HepG2 (cell line): ENCODE measurements around the gene DNM1L.

Experiments used
- BRCA1 ChIP-seq: sonication (generic); formaldehyde crosslinking; IDR thresholded peaks from 2 replicates; pipeline ENCODE4 v1.4.0; 2020; ENCODE audit warnings: missing genetic modification reagents
- DZIP1 ChIP-seq: sonication (generic); formaldehyde crosslinking; IDR thresholded peaks from 2 replicates; pipeline ENCODE4 v1.5.0; 2020; ENCODE audit warnings: mild to moderate bottlenecking, missing genetic modification reagents
- FOXM1 ChIP-seq: sonication (generic); formaldehyde crosslinking; IDR thresholded peaks from 2 replicates; pipeline ENCODE4 v1.5.0; 2020; ENCODE audit warnings: missing genetic modification reagents
- HMG20B ChIP-seq: conservative IDR thresholded peaks from 2 replicates; pipeline ENCODE4 v1.6.1; 2016; ENCODE audit warnings: missing genetic modification reagents, missing compliant biosample characterization
- NONO ChIP-seq, 2 experiments: fragments of 450-650 bp in 1 of 2; sonication (generic) in 1 of 2; formaldehyde crosslinking in 1 of 2; IDR thresholded peaks in 1 of 2; conservative IDR thresholded peaks in 1 of 2; 2 replicates each; pipeline versions ENCODE4 v1.6.1 to v1.8.0; 2017 to 2022; ENCODE audit warnings: mild to moderate bottlenecking in 1 of 2, missing genetic modification reagents in 1 of 2, moderate library complexity in 1 of 2
- ZNF224 ChIP-seq: sonication (generic); formaldehyde crosslinking; IDR thresholded peaks from 2 replicates; pipeline ENCODE4 v1.5.0; 2020; ENCODE audit warnings: mild to moderate bottlenecking, missing genetic modification reagents
- ZNF576 ChIP-seq: sonication (generic); formaldehyde crosslinking; IDR thresholded peaks from 2 replicates; pipeline ENCODE4 v1.4.0; 2020; ENCODE audit warnings: mild to moderate bottlenecking, missing genetic modification reagents

GRCh38 chr12:32669584-32669983 lies 9.5 kb upstream of the DNM1L start:
- TF ChIP-seq ZNF224: no peak
- TF ChIP-seq HMG20B (CRISPR knock-in tag): no peak
- TF ChIP-seq NONO (IDR thresholded peaks at IDR 0.05): no peak
- no peak for TF ChIP-seq NONO (CRISPR knock-in tag; conservative IDR thresholded peaks at IDR 0.05)
- no peak for TF ChIP-seq BRCA1
- TF ChIP-seq FOXM1: no peak
- TF ChIP-seq ZNF576 (CRISPR knock-in tag): no peak
- TF ChIP-seq DZIP1 (CRISPR knock-in tag): no peak
